GM23338 (cell line): ENCODE measurements around the gene C16orf74. TPM values are rescaled to one million over a fixed set of nuclear protein-coding genes. Genes with fewer than 3 reads are reported as not detected.

Experiments
- ATAC-seq: fragments of 200-7000 bp; cut with Tn5 transposase; 3 replicates; pipeline ENCODE4 v1.9.1; 2020
- DNase-seq: peaks from one replicate; pipeline ENCODE4 v3.0.0-alpha.2; 2015; ENCODE audit warnings: low spot score
- H2AFZ ChIP-seq: fragments of 200-600 bp; sonication (generic); 2 replicates; pipeline ENCODE4 v1.8.0; 2016; ENCODE audit warnings: antibody characterized with exemption, mild to moderate bottlenecking, moderate library complexity
- H3F3A ChIP-seq: fragments of 200-600 bp; sonication (generic); replicated peaks from 2 replicates; pipeline ENCODE4 v1.8.0; 2017; ENCODE audit warnings: antibody characterized with exemption, mixed run types, low read depth
- H3K27ac ChIP-seq: fragments of 200-600 bp; sonication (generic); 2 replicates; pipeline ENCODE4 v1.6.1; 2016; ENCODE audit warnings: low read depth
- H3K27me3 ChIP-seq: fragments of 200-600 bp; sonication (generic); 2 replicates; pipeline ENCODE4 v1.8.0; 2016; ENCODE audit warnings: mild to moderate bottlenecking, mixed run types, moderate library complexity; ENCODE audit not compliant: insufficient read depth
- H3K36me3 ChIP-seq: fragments of 200-600 bp; sonication (generic); 2 replicates; pipeline ENCODE4 v1.8.0; 2016; ENCODE audit warnings: mild to moderate bottlenecking; ENCODE audit not compliant: insufficient read depth
- H3K4me1 ChIP-seq: fragments of 200-600 bp; sonication (generic); 2 replicates; pipeline ENCODE4 v1.8.0; 2016; ENCODE audit warnings: mild to moderate bottlenecking, moderate library complexity; ENCODE audit not compliant: insufficient read depth
- H3K4me2 ChIP-seq: fragments of 200-600 bp; sonication (generic); 2 replicates; pipeline ENCODE4 v1.7.1; 2017; ENCODE audit warnings: mixed run types
- H3K4me3 ChIP-seq: fragments of 200-600 bp; sonication (generic); 2 replicates; pipeline ENCODE4 v1.6.1; 2016; ENCODE audit warnings: mixed run types
- H3K79me2 ChIP-seq: fragments of 200-600 bp; sonication (generic); replicated peaks from 2 replicates; pipeline ENCODE4 v1.8.0; 2017; ENCODE audit warnings: mild to moderate bottlenecking; ENCODE audit not compliant: insufficient read depth
- H3K9me2 ChIP-seq: fragments of 200-600 bp; sonication (generic); 2 replicates; pipeline ENCODE4 v1.8.0; 2017; ENCODE audit not compliant: insufficient read depth
- H4K20me1 ChIP-seq: fragments of 200-600 bp; sonication (generic); replicated peaks from 2 replicates; pipeline ENCODE4 v1.8.0; 2017; ENCODE audit warnings: mild to moderate bottlenecking; ENCODE audit not compliant: insufficient read depth
- H3K27ac Mint-ChIP-seq: 2 replicates; pipeline ENCODE4 v1.8.0; 2020; ENCODE audit warnings: inconsistent platforms, mild to moderate bottlenecking, moderate library complexity, mixed read lengths
- H3K27me3 Mint-ChIP-seq: 3 replicates; pipeline ENCODE4 v1.8.0; 2022; ENCODE audit warnings: low read depth, mild to moderate bottlenecking, moderate library complexity, mixed read lengths, inconsistent platforms; ENCODE audit not compliant: insufficient read depth, poor library complexity
- H3K36me3 Mint-ChIP-seq: 3 replicates; pipeline ENCODE4 v1.8.0; 2021; ENCODE audit warnings: low read depth, mild to moderate bottlenecking, inconsistent platforms, moderate library complexity, mixed read lengths
- H3K4me1 Mint-ChIP-seq: 3 replicates; pipeline ENCODE4 v1.8.0; 2020; ENCODE audit warnings: mild to moderate bottlenecking, inconsistent platforms, mixed read lengths
- H3K4me3 Mint-ChIP-seq: 3 replicates; pipeline ENCODE4 v1.8.0; 2021; ENCODE audit warnings: moderate library complexity, mild to moderate bottlenecking, inconsistent platforms, mixed read lengths
- H3K9me3 Mint-ChIP-seq: 3 replicates; pipeline ENCODE4 v1.8.0; 2020; ENCODE audit warnings: moderate library complexity, mild to moderate bottlenecking, inconsistent platforms, mixed read lengths
- CREB1 ChIP-seq: fragments of 250-450 bp; sonication (Bioruptor Pico); IDR thresholded peaks from 2 replicates; pipeline ENCODE4 v1.5.0; 2020; ENCODE audit warnings: low read depth, mild to moderate bottlenecking, moderate library complexity
- CTCF ChIP-seq, 2 experiments: fragments of 200-600 bp in 1 of 2; sonication (generic) in 1 of 2; conservative IDR thresholded peaks; 2 replicates each; pipeline versions ENCODE4 v1.5.1 to v1.6.1; 2016 to 2017; ENCODE audit warnings: antibody characterized with exemption in 2 of 2, low read depth in 2 of 2, mild to moderate bottlenecking in 2 of 2, moderate library complexity in 1 of 2
- EZH2 ChIP-seq: fragments of 200-600 bp; sonication (generic); IDR thresholded peaks from one replicate; pipeline ENCODE4 v1.8.0; 2017; ENCODE audit warnings: antibody characterized with exemption, mild to moderate bottlenecking, low read depth; ENCODE audit not compliant: unreplicated experiment
- EZH2phosphoT487 ChIP-seq: fragments of 200-600 bp; sonication (generic); IDR thresholded peaks from one replicate; pipeline ENCODE4 v1.8.1; 2018; ENCODE audit warnings: antibody characterized with exemption; ENCODE audit not compliant: unreplicated experiment
- JUNB ChIP-seq: IDR thresholded peaks from one replicate; pipeline ENCODE4 v1.6.1; 2016; ENCODE audit warnings: antibody characterized with exemption; ENCODE audit not compliant: unreplicated experiment
- NANOG ChIP-seq: IDR thresholded peaks from 2 replicates; pipeline ENCODE4 v1.6.1; 2016; ENCODE audit warnings: antibody characterized with exemption, borderline replicate concordance
- POLR2AphosphoS5 ChIP-seq: IDR thresholded peaks from 2 replicates; pipeline ENCODE4 v1.6.1; 2016; ENCODE audit warnings: antibody characterized with exemption, low read depth
- REST ChIP-seq: IDR thresholded peaks from one replicate; pipeline ENCODE4 v1.6.1; 2018; ENCODE audit warnings: antibody characterized with exemption; ENCODE audit not compliant: unreplicated experiment
- STAT1 ChIP-seq: IDR thresholded peaks from one replicate; pipeline ENCODE4 v1.6.1; 2016; ENCODE audit warnings: antibody characterized with exemption; ENCODE audit not compliant: unreplicated experiment
- ZNF114 ChIP-seq: fragments of 250-450 bp; sonication (Bioruptor Pico); IDR thresholded peaks from 2 replicates; pipeline ENCODE4 v1.5.0; 2020; ENCODE audit warnings: mild to moderate bottlenecking, moderate library complexity
- ZNF331 ChIP-seq: fragments of 250-450 bp; sonication (Bioruptor Pico); IDR thresholded peaks from 2 replicates; pipeline ENCODE4 v1.5.0; 2020; ENCODE audit warnings: low read depth, mild to moderate bottlenecking, moderate library complexity
- polyA plus RNA-seq: library from polyadenylated mRNA; unstranded; fragments of >200 nt; fragmentation: Nextera tagmentation; extraction: Ambion mirVana; gene quantifications from 2 replicates; pipeline ENCODE4 v1.2.1, GENCODE V29; 2016
- total RNA-seq: library from RNA; depleted of rRNA; stranded (reverse); fragments of >200 nt; shearing (Covaris generic); gene quantifications from 2 replicates; pipeline ENCODE4 v1.2.3, GENCODE V29; 2014
- TF ChIP-seq, protein P1 (sequence below): fragments of 250-450 bp; sonication (Bioruptor Pico); IDR thresholded peaks from 2 replicates; pipeline ENCODE4 v1.5.0; 2020; ENCODE audit warnings: mild to moderate bottlenecking, moderate library complexity
- TF ChIP-seq, protein P2 (sequence below): IDR thresholded peaks from 2 replicates; pipeline ENCODE4 v1.6.1; 2016; ENCODE audit warnings: antibody characterized with exemption

C16orf74 gene
- total and polyA plus RNA-seq, 2 experiments from 2014 or later = 12.1 to 19.1 TPM

GRCh38 chr16:85730186-85730465 is 20.8 kb downstream of the C16orf74 start:
- Histone ChIP-seq H3K27me3 (no peaks in the 10 kb centered on the region), H3K4me3 (no peak overlapping the region), H3K4me2 (no peak overlapping the region), H3K27ac (no peak overlapping the region), H3K9me2 (no peaks in the 10 kb centered on the region), H3K36me3 (no peaks in the 10 kb centered on the region), H4K20me1 (no peaks in the 10 kb centered on the region), H2AFZ (no peak overlapping the region), H3F3A (no peaks in the 10 kb centered on the region), H3K79me2 (no peaks in the 10 kb centered on the region), H3K4me1 (no peaks in the 10 kb centered on the region)
- no peak for ATAC-seq
- no peaks in the 10 kb centered on the region; the same call in 2 of the 3 replicates for H3K36me3 Mint-ChIP-seq
- TF ChIP-seq EZH2 (no peak), ZNF114 (no peak), POLR2AphosphoS5 (no peak), JUNB (no peak), EZH2phosphoT487 (no peak), CTCF (conservative IDR thresholded peaks at IDR 0.05; ENCODE audit: low read depth in 2 of 2) (no peak), ZNF331 (CRISPR knock-in tag) (no peak), CREB1 (CRISPR knock-in tag) (no peak), STAT1 (no peak), REST (no peak), NANOG (no peak)
- TF ChIP-seq, protein P1, sequence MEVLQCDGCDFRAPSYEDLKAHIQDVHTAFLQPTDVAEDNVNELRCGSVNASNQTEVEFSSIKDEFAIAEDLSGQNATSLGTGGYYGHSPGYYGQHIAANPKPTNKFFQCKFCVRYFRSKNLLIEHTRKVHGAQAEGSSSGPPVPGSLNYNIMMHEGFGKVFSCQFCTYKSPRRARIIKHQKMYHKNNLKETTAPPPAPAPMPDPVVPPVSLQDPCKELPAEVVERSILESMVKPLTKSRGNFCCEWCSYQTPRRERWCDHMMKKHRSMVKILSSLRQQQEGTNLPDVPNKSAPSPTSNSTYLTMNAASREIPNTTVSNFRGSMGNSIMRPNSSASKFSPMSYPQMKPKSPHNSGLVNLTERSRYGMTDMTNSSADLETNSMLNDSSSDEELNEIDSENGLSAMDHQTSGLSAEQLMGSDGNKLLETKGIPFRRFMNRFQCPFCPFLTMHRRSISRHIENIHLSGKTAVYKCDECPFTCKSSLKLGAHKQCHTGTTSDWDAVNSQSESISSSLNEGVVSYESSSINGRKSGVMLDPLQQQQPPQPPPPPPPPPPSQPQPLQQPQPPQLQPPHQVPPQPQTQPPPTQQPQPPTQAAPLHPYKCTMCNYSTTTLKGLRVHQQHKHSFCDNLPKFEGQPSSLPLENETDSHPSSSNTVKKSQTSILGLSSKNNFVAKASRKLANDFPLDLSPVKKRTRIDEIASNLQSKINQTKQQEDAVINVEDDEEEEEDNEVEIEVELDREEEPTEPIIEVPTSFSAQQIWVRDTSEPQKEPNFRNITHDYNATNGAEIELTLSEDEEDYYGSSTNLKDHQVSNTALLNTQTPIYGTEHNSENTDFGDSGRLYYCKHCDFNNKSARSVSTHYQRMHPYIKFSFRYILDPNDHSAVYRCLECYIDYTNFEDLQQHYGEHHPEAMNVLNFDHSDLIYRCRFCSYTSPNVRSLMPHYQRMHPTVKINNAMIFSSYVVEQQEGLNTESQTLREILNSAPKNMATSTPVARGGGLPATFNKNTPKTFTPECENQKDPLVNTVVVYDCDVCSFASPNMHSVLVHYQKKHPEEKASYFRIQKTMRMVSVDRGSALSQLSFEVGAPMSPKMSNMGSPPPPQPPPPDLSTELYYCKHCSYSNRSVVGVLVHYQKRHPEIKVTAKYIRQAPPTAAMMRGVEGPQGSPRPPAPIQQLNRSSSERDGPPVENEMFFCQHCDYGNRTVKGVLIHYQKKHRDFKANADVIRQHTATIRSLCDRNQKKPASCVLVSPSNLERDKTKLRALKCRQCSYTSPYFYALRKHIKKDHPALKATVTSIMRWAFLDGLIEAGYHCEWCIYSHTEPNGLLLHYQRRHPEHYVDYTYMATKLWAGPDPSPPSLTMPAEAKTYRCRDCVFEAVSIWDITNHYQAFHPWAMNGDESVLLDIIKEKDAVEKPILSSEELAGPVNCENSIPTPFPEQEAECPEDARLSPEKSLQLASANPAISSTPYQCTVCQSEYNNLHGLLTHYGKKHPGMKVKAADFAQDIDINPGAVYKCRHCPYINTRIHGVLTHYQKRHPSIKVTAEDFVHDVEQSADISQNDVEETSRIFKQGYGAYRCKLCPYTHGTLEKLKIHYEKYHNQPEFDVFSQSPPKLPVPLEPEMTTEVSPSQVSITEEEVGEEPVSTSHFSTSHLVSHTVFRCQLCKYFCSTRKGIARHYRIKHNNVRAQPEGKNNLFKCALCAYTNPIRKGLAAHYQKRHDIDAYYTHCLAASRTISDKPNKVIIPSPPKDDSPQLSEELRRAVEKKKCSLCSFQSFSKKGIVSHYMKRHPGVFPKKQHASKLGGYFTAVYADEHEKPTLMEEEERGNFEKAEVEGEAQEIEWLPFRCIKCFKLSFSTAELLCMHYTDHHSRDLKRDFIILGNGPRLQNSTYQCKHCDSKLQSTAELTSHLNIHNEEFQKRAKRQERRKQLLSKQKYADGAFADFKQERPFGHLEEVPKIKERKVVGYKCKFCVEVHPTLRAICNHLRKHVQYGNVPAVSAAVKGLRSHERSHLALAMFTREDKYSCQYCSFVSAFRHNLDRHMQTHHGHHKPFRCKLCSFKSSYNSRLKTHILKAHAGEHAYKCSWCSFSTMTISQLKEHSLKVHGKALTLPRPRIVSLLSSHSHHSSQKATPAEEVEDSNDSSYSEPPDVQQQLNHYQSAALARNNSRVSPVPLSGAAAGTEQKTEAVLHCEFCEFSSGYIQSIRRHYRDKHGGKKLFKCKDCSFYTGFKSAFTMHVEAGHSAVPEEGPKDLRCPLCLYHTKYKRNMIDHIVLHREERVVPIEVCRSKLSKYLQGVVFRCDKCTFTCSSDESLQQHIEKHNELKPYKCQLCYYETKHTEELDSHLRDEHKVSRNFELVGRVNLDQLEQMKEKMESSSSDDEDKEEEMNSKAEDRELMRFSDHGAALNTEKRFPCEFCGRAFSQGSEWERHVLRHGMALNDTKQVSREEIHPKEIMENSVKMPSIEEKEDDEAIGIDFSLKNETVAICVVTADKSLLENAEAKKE = no peak
- TF ChIP-seq, protein P2, sequence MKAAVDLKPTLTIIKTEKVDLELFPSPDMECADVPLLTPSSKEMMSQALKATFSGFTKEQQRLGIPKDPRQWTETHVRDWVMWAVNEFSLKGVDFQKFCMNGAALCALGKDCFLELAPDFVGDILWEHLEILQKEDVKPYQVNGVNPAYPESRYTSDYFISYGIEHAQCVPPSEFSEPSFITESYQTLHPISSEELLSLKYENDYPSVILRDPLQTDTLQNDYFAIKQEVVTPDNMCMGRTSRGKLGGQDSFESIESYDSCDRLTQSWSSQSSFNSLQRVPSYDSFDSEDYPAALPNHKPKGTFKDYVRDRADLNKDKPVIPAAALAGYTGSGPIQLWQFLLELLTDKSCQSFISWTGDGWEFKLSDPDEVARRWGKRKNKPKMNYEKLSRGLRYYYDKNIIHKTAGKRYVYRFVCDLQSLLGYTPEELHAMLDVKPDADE = no peak
- no peak for DNase-seq
- no peaks in the 10 kb centered on the region for H3K9me3 Mint-ChIP-seq
- H3K27ac Mint-ChIP-seq = no peak overlapping the region
- H3K4me3 Mint-ChIP-seq = no peak overlapping the region
- H3K27me3 Mint-ChIP-seq = peaks cover 18% of the 10 kb centered on the region
- peaks cover 17% of the 10 kb centered on the region for H3K4me1 Mint-ChIP-seq
